Measurements from ENCODE around the gene BCAR3.

GRCh38 chr1:93588955-93589354 is 92.7 kb downstream of the BCAR3 start:
- TF ChIP-seq, protein P1, sequence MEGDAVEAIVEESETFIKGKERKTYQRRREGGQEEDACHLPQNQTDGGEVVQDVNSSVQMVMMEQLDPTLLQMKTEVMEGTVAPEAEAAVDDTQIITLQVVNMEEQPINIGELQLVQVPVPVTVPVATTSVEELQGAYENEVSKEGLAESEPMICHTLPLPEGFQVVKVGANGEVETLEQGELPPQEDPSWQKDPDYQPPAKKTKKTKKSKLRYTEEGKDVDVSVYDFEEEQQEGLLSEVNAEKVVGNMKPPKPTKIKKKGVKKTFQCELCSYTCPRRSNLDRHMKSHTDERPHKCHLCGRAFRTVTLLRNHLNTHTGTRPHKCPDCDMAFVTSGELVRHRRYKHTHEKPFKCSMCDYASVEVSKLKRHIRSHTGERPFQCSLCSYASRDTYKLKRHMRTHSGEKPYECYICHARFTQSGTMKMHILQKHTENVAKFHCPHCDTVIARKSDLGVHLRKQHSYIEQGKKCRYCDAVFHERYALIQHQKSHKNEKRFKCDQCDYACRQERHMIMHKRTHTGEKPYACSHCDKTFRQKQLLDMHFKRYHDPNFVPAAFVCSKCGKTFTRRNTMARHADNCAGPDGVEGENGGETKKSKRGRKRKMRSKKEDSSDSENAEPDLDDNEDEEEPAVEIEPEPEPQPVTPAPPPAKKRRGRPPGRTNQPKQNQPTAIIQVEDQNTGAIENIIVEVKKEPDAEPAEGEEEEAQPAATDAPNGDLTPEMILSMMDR (IDR thresholded peaks at IDR 0.05), result no peak
- no peak for TF ChIP-seq POLR2AphosphoS5 (IDR thresholded peaks at IDR 0.05)

Data from esophagus muscularis mucosa (tissue), 3 donors.